T follicular helper cell (primary cell): ENCODE measurements around the gene OSGIN1.

Experiments
- DNase-seq: peaks from one replicate; pipeline ENCODE4 v3.0.0-alpha.2; 2020; ENCODE audit warnings: low read depth

The OSGIN1 gene

GRCh38 chr16:83958137-83958845, 5.3 kb downstream of the OSGIN1 start:
- DNase-seq: no peak

GRCh38 chr16:83958846-83959565, 6.0 kb downstream of the OSGIN1 start:
- DNase-seq: no peak

- DNase-seq: no peak
Observed at GRCh38 chr16:83959656-83960434, 6.8 kb downstream of the OSGIN1 start.

- no peak for DNase-seq
Observed at GRCh38 chr16:83960521-83961249, 7.6 kb downstream of the OSGIN1 start.

GRCh38 chr16:83961591-83961990, 8.6 kb downstream of the OSGIN1 start:
- no peak for DNase-seq

GRCh38 chr16:83963277-83964119, 10.5 kb downstream of the OSGIN1 start:
- no peak for DNase-seq

- DNase-seq: no peak
Observed at GRCh38 chr16:83964684-83965443, 11.8 kb downstream of the OSGIN1 start.

GRCh38 chr16:83965444-83966152, 12.6 kb downstream of the OSGIN1 start:
- no peak for DNase-seq

GRCh38 chr16:83966153-83966696, 13.2 kb downstream of the OSGIN1 start:
- DNase-seq: no peak

GRCh38 chr16:83967091-83967490, 14.1 kb downstream of the OSGIN1 start:
- DNase-seq: no peak

- DNase-seq: no peak
Observed at GRCh38 chr16:83967838-83968305, 14.8 kb downstream of the OSGIN1 start, which contains the start of gene NECAB2. NECAB2 (plus strand) TSS chr16:83968244; CDS start chr16:83968649, 405 bp downstream.

GRCh38 chr16:83968306-83968851, 15.3 kb downstream of the OSGIN1 start:
- no peak for DNase-seq

- no peak for DNase-seq
Observed at GRCh38 chr16:83968891-83969649, 16.0 kb downstream of the OSGIN1 start.

GRCh38 chr16:83969771-83970429, 16.9 kb downstream of the OSGIN1 start:
- no peak for DNase-seq

- DNase-seq: no peak
Observed at GRCh38 chr16:83970430-83970815, 17.4 kb downstream of the OSGIN1 start.

GRCh38 chr16:83971165-83972130, 18.4 kb downstream of the OSGIN1 start:
- no peak for DNase-seq
